Peyer's patch (tissue), 4 donors: ENCODE data around the gene SLC17A5.

Experiments
- POLR2A ChIP-seq, 2 donors: fragments of 450-650 bp; IDR thresholded peaks; one replicate each; pipeline ENCODE4 v1.5.1; 2017; ENCODE audit warnings: antibody characterized with exemption in 2 of 2, mild to moderate bottlenecking in 2 of 2, moderate library complexity in 2 of 2
- TF ChIP-seq, protein P1 (sequence below), 6 experiments: fragments of 450-650 bp in 4 of 6; fragments of 200-600 bp in 2 of 6; sonication (generic) in 1 of 6; IDR thresholded peaks; one replicate each; pipeline ENCODE4 v1.5.1; 2017 to 2019; ENCODE audit warnings: antibody characterized with exemption in 6 of 6, mild to moderate bottlenecking in 3 of 6, moderate library complexity in 1 of 6

DNA sequence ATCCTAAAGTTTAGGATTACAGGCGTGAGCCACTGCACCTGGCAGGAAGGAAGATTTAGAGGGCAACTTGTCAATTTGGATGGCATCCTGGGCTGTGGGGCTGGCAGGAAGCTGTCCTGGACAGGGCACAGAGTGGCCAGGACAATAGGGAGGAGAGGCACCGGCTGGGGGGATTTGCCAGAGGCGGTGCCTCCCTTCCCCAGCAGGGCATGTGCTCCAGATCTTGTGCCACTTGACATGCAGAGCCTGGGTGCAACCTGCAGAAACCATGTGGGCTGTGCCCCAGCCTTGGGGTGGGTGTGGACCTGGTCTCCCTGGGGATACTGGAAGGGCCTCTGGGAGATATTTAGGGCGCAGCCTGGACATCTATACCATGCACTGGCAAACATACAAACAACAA, 74.4 kb downstream of the SLC17A5 start:
- TF ChIP-seq, protein P1, sequence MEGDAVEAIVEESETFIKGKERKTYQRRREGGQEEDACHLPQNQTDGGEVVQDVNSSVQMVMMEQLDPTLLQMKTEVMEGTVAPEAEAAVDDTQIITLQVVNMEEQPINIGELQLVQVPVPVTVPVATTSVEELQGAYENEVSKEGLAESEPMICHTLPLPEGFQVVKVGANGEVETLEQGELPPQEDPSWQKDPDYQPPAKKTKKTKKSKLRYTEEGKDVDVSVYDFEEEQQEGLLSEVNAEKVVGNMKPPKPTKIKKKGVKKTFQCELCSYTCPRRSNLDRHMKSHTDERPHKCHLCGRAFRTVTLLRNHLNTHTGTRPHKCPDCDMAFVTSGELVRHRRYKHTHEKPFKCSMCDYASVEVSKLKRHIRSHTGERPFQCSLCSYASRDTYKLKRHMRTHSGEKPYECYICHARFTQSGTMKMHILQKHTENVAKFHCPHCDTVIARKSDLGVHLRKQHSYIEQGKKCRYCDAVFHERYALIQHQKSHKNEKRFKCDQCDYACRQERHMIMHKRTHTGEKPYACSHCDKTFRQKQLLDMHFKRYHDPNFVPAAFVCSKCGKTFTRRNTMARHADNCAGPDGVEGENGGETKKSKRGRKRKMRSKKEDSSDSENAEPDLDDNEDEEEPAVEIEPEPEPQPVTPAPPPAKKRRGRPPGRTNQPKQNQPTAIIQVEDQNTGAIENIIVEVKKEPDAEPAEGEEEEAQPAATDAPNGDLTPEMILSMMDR (IDR thresholded peaks at IDR 0.05), result no peak
- TF ChIP-seq POLR2A (IDR thresholded peaks at IDR 0.05), result no peak
